Measurements from ENCODE around the gene B4GALT2. TPM values are rescaled to one million over a fixed set of nuclear protein-coding genes. Genes with fewer than 3 reads are reported as not detected.

The B4GALT2 gene
- total and polyA plus RNA-seq, 9 of the 15 experiments (the other 6 are each of a cell fraction or from before 2014, with no cell fraction given): 1.3 to 86.8 (median 43.8) TPM

- TF ChIP-seq RREB1 (CRISPR knock-in tag; IDR thresholded peaks at IDR 0.05) (no peak), ZNF695 (CRISPR knock-in tag; IDR thresholded peaks at IDR 0.05) (no peak), SOX6 (IDR thresholded peaks at IDR 0.05) (no peak), ZNF445 (CRISPR knock-in tag; IDR thresholded peaks at IDR 0.05; ENCODE audit: low read depth) (no peak), NKRF (IDR thresholded peaks at IDR 0.05; ENCODE audit: borderline replicate concordance) (no peak), EP300 (IDR thresholded peaks at IDR 0.05; ENCODE audit: low read length) (no peak), PKNOX1 (IDR thresholded peaks at IDR 0.05) (no peak), ZNF133 (CRISPR knock-in tag; IDR thresholded peaks at IDR 0.05) (no peak), ZNF766 (CRISPR knock-in tag; conservative IDR thresholded peaks at IDR 0.05) (0 out of 2 replicates have a peak, but pooled peaks have one; percentile 28)
- TF ChIP-seq, protein P1, sequence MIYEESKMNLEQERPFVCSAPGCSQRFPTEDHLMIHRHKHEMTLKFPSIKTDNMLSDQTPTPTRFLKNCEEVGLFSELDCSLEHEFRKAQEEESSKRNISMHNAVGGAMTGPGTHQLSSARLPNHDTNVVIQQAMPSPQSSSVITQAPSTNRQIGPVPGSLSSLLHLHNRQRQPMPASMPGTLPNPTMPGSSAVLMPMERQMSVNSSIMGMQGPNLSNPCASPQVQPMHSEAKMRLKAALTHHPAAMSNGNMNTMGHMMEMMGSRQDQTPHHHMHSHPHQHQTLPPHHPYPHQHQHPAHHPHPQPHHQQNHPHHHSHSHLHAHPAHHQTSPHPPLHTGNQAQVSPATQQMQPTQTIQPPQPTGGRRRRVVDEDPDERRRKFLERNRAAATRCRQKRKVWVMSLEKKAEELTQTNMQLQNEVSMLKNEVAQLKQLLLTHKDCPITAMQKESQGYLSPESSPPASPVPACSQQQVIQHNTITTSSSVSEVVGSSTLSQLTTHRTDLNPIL (CRISPR knock-in tag; IDR thresholded peaks at IDR 0.05): no peak
- TF ChIP-seq, protein P2, sequence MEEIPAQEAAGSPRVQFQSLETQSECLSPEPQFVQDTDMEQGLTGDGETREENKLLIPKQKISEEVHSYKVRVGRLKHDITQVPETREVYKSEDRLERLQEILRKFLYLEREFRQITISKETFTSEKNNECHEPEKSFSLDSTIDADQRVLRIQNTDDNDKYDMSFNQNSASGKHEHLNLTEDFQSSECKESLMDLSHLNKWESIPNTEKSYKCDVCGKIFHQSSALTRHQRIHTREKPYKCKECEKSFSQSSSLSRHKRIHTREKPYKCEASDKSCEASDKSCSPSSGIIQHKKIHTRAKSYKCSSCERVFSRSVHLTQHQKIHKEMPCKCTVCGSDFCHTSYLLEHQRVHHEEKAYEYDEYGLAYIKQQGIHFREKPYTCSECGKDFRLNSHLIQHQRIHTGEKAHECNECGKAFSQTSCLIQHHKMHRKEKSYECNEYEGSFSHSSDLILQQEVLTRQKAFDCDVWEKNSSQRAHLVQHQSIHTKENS (CRISPR knock-in tag; IDR thresholded peaks at IDR 0.05): no peak
Measured at GRCh38 chr1:43991200-43991475, 12.1 kb downstream of the B4GALT2 start (continued).

Measured in K562 (cell line).